WTC11 (cell line): Measurements from ENCODE around the gene POLA1. TPM values are rescaled to one million over a fixed set of nuclear protein-coding genes. Genes with fewer than 3 reads are reported as not detected.

Experiments used
- ATAC-seq: fragments of 200-7000 bp; cut with Tn5 transposase; 2 replicates; pipeline ENCODE4 v1.10.0; 2021; ENCODE audit warnings: mild to moderate bottlenecking, moderate library complexity
- CTCF ChIA-PET: fragments of 300-600 bp; sonication (Branson Sonifier 250); formaldehyde crosslinking; loops from one replicate; lab custom pipeline; 2021; ENCODE audit warnings: antibody characterized with exemption; lab: Charles Lee
- POLR2A ChIA-PET: fragments of 350-600 bp; sonication (Branson Sonifier 250); formaldehyde crosslinking; loops from one replicate; lab custom pipeline; 2021; ENCODE audit warnings: antibody characterized with exemption; lab: Charles Lee
- DNase-seq: peaks from one replicate; pipeline ENCODE4 v3.0.0; 2021; ENCODE audit warnings: low spot score
- H3K27ac Mint-ChIP-seq: 2 replicates; pipeline ENCODE4 v1.8.0; 2021; ENCODE audit warnings: mixed read lengths
- H3K27me3 Mint-ChIP-seq: 2 replicates; pipeline ENCODE4 v1.8.0; 2021; ENCODE audit warnings: low read depth, mild to moderate bottlenecking, moderate library complexity, mixed read lengths
- H3K36me3 Mint-ChIP-seq: 2 replicates; pipeline ENCODE4 v1.8.0; 2021; ENCODE audit warnings: mixed read lengths
- H3K4me1 Mint-ChIP-seq: 2 replicates; pipeline ENCODE4 v1.8.0; 2022; ENCODE audit warnings: mixed read lengths
- H3K4me3 Mint-ChIP-seq: 2 replicates; pipeline ENCODE4 v1.8.0; 2021; ENCODE audit warnings: mild to moderate bottlenecking, moderate library complexity, mixed read lengths
- H3K9me3 Mint-ChIP-seq: 2 replicates; pipeline ENCODE4 v1.8.0; 2021; ENCODE audit warnings: mixed read lengths
- FOXP1 ChIP-seq: sonication (generic); formaldehyde crosslinking; IDR thresholded peaks from 2 replicates; pipeline ENCODE4 v1.8.0; 2022; ENCODE audit warnings: missing genetic modification reagents, mild to moderate bottlenecking, moderate library complexity, borderline replicate concordance
- GTF2I ChIP-seq: fragments of 250-450 bp; sonication (Bioruptor Pico); conservative IDR thresholded peaks from 2 replicates; pipeline ENCODE4 v1.4.0; 2021; ENCODE audit warnings: mild to moderate bottlenecking
- JUN ChIP-seq: sonication (generic); formaldehyde crosslinking; IDR thresholded peaks from 2 replicates; pipeline ENCODE4 v1.8.0; 2023; ENCODE audit warnings: mild to moderate bottlenecking, missing genetic modification reagents
- KAT7 ChIP-seq: sonication (generic); formaldehyde crosslinking; IDR thresholded peaks from 2 replicates; pipeline ENCODE4 v1.8.1; 2023; ENCODE audit warnings: missing genetic modification reagents, mild to moderate bottlenecking, borderline replicate concordance
- MXD4 ChIP-seq: fragments of 250-450 bp; sonication (Bioruptor Pico); IDR thresholded peaks from 2 replicates; pipeline ENCODE4 v1.8.0; 2021; ENCODE audit warnings: mild to moderate bottlenecking, moderate library complexity, borderline replicate concordance
- NFYB ChIP-seq: sonication (generic); formaldehyde crosslinking; conservative IDR thresholded peaks from 2 replicates; pipeline ENCODE4 v1.8.0; 2022; ENCODE audit warnings: low read depth, missing genetic modification reagents
- PRRX2 ChIP-seq: fragments of 250-450 bp; sonication (Bioruptor Pico); IDR thresholded peaks from 2 replicates; pipeline ENCODE4 v1.8.0; 2021; ENCODE audit warnings: mild to moderate bottlenecking
- RELA ChIP-seq: sonication (generic); formaldehyde crosslinking; IDR thresholded peaks from 2 replicates; pipeline ENCODE4 v1.8.1; 2022; ENCODE audit warnings: missing genetic modification reagents, mild to moderate bottlenecking, borderline replicate concordance
- SMAD4 ChIP-seq: sonication (generic); formaldehyde crosslinking; IDR thresholded peaks from 2 replicates; pipeline ENCODE4 v1.8.0; 2022; ENCODE audit warnings: mild to moderate bottlenecking, missing genetic modification reagents
- SP1 ChIP-seq: sonication (generic); formaldehyde crosslinking; conservative IDR thresholded peaks from 2 replicates; pipeline ENCODE4 v1.8.1; 2022; ENCODE audit warnings: missing genetic modification reagents
- TCF7 ChIP-seq: sonication (generic); formaldehyde crosslinking; IDR thresholded peaks from 2 replicates; pipeline ENCODE4 v1.8.0; 2022; ENCODE audit warnings: mild to moderate bottlenecking, low read depth, missing genetic modification reagents, moderate library complexity
- TEAD4 ChIP-seq: sonication (generic); formaldehyde crosslinking; IDR thresholded peaks from 2 replicates; pipeline ENCODE4 v1.8.0; 2022; ENCODE audit warnings: mild to moderate bottlenecking, missing genetic modification reagents
- TP53 ChIP-seq: sonication (generic); formaldehyde crosslinking; IDR thresholded peaks from 2 replicates; pipeline ENCODE4 v1.8.1; 2023; ENCODE audit warnings: mild to moderate bottlenecking, missing genetic modification reagents
- ZNF232 ChIP-seq: sonication (generic); formaldehyde crosslinking; IDR thresholded peaks from 2 replicates; pipeline ENCODE4 v1.8.0; 2022; ENCODE audit warnings: mild to moderate bottlenecking, missing genetic modification reagents
- ZNF423 ChIP-seq: fragments of 250-450 bp; sonication (Bioruptor Pico); IDR thresholded peaks from 2 replicates; pipeline ENCODE4 v2.1.2; 2022; ENCODE audit warnings: mild to moderate bottlenecking, moderate library complexity
- total RNA-seq: library from RNA; stranded (reverse); gene quantifications from 3 replicates; pipeline ENCODE4 v1.2.3, GENCODE V29; 2021
- TF ChIP-seq, protein P1 (sequence below): sonication (generic); formaldehyde crosslinking; IDR thresholded peaks from 2 replicates; pipeline ENCODE4 v1.8.1; 2022; ENCODE audit warnings: missing genetic modification reagents, borderline replicate concordance
- TF ChIP-seq, protein P2 (sequence below): sonication (generic); formaldehyde crosslinking; IDR thresholded peaks from 2 replicates; pipeline ENCODE4 v1.8.1; 2023; ENCODE audit warnings: mild to moderate bottlenecking, missing genetic modification reagents
- TF ChIP-seq, protein P3 (sequence below): fragments of 250-450 bp; sonication (Bioruptor Pico); IDR thresholded peaks from 2 replicates; pipeline ENCODE4 v1.9.0; 2021; ENCODE audit warnings: mild to moderate bottlenecking
- TF ChIP-seq, protein P4 (sequence below): fragments of 250-450 bp; sonication (Bioruptor Pico); IDR thresholded peaks from 2 replicates; pipeline ENCODE4 v1.8.0; 2021; ENCODE audit warnings: mild to moderate bottlenecking
- TF ChIP-seq, protein P5 (sequence below): fragments of 250-450 bp; sonication (Bioruptor Pico); IDR thresholded peaks from 2 replicates; pipeline ENCODE4 v1.9.0; 2021; ENCODE audit warnings: mild to moderate bottlenecking
- TF ChIP-seq, protein P6 (sequence below): fragments of 250-450 bp; sonication (Bioruptor Pico); IDR thresholded peaks from 2 replicates; pipeline ENCODE4 v2.1.2; 2022; ENCODE audit warnings: mild to moderate bottlenecking, moderate library complexity
- TF ChIP-seq, protein P7 (sequence below): sonication (generic); formaldehyde crosslinking; conservative IDR thresholded peaks from 2 replicates; pipeline ENCODE4 v1.8.1; 2022; ENCODE audit warnings: mild to moderate bottlenecking, missing genetic modification reagents
- TF ChIP-seq, protein P8 (sequence below): sonication (generic); formaldehyde crosslinking; IDR thresholded peaks from 2 replicates; pipeline ENCODE4 v1.8.1; 2023; ENCODE audit warnings: mild to moderate bottlenecking, missing genetic modification reagents, moderate library complexity

The POLA1 gene
- total RNA-seq, 1 experiment from 2014 or later = 29.9 TPM

DNA sequence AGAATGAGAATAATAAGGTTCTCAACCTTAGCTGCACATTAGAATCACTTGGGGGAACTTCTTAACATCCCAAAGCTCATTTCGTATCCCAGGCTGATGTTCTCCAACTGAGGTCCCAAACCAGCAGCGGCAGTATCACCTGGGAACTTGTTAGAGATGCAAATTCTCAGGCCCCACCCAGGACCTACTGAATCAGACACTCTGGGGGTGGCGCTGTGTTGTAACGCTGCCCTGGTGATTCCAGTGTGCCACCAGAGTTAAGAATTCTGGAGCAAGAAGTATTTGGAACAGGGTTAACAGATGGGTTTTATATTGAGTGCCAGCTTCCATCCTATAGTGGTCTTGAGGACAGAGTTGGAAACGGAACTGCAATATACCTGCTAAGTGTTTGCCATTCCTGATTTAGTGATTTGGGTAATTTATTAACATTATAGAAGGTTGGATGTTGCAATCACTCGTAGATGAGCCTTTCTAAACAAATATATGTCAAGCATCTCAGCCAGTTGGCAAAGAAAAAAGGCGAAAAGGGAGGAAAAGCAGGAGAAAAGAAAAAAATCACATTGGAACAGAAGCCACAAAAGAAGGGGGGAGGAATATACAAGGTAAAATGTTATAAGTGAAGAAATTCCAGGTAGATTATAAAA, 181.0 kb downstream of the POLA1 start:
- POLR2A ChIA-PET = no interaction called here
- no peaks in the 10 kb centered on the region for H3K9me3 Mint-ChIP-seq
- H3K4me1 Mint-ChIP-seq = peaks cover 19% of the 10 kb centered on the region
- no peaks in the 10 kb centered on the region for H3K36me3 Mint-ChIP-seq
- H3K27ac Mint-ChIP-seq = peak overlapping the region; percentile 70; the same call in 1 of the 2 replicates
- no peak for TF ChIP-seq MXD4
- TF ChIP-seq JUN = no peak
- TF ChIP-seq, protein P1, sequence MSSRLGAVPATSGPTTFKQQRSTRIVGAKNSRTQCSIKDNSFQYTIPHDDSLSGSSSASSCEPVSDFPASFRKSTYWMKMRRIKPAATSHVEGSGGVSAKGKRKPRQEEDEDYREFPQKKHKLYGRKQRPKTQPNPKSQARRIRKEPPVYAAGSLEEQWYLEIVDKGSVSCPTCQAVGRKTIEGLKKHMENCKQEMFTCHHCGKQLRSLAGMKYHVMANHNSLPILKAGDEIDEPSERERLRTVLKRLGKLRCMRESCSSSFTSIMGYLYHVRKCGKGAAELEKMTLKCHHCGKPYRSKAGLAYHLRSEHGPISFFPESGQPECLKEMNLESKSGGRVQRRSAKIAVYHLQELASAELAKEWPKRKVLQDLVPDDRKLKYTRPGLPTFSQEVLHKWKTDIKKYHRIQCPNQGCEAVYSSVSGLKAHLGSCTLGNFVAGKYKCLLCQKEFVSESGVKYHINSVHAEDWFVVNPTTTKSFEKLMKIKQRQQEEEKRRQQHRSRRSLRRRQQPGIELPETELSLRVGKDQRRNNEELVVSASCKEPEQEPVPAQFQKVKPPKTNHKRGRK (CRISPR knock-in tag) = no peak
- no peak for TF ChIP-seq TP53
- TF ChIP-seq, protein P2, sequence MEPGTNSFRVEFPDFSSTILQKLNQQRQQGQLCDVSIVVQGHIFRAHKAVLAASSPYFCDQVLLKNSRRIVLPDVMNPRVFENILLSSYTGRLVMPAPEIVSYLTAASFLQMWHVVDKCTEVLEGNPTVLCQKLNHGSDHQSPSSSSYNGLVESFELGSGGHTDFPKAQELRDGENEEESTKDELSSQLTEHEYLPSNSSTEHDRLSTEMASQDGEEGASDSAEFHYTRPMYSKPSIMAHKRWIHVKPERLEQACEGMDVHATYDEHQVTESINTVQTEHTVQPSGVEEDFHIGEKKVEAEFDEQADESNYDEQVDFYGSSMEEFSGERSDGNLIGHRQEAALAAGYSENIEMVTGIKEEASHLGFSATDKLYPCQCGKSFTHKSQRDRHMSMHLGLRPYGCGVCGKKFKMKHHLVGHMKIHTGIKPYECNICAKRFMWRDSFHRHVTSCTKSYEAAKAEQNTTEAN (CRISPR knock-in tag) = no peak
- TF ChIP-seq, protein P3, sequence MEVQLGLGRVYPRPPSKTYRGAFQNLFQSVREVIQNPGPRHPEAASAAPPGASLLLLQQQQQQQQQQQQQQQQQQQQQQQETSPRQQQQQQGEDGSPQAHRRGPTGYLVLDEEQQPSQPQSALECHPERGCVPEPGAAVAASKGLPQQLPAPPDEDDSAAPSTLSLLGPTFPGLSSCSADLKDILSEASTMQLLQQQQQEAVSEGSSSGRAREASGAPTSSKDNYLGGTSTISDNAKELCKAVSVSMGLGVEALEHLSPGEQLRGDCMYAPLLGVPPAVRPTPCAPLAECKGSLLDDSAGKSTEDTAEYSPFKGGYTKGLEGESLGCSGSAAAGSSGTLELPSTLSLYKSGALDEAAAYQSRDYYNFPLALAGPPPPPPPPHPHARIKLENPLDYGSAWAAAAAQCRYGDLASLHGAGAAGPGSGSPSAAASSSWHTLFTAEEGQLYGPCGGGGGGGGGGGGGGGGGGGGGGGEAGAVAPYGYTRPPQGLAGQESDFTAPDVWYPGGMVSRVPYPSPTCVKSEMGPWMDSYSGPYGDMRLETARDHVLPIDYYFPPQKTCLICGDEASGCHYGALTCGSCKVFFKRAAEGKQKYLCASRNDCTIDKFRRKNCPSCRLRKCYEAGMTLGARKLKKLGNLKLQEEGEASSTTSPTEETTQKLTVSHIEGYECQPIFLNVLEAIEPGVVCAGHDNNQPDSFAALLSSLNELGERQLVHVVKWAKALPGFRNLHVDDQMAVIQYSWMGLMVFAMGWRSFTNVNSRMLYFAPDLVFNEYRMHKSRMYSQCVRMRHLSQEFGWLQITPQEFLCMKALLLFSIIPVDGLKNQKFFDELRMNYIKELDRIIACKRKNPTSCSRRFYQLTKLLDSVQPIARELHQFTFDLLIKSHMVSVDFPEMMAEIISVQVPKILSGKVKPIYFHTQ = no peak
- no peak for TF ChIP-seq FOXP1 (CRISPR knock-in tag)
- TF ChIP-seq, protein P4, sequence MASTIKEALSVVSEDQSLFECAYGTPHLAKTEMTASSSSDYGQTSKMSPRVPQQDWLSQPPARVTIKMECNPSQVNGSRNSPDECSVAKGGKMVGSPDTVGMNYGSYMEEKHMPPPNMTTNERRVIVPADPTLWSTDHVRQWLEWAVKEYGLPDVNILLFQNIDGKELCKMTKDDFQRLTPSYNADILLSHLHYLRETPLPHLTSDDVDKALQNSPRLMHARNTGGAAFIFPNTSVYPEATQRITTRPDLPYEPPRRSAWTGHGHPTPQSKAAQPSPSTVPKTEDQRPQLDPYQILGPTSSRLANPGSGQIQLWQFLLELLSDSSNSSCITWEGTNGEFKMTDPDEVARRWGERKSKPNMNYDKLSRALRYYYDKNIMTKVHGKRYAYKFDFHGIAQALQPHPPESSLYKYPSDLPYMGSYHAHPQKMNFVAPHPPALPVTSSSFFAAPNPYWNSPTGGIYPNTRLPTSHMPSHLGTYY (CRISPR knock-in tag) = no peak
- TF ChIP-seq RELA (CRISPR knock-in tag) = no peak
- no peak for TF ChIP-seq TEAD4 (CRISPR knock-in tag)
- no peak for TF ChIP-seq ZNF232 (CRISPR knock-in tag)
- TF ChIP-seq SMAD4 (CRISPR knock-in tag) = no peak
- TF ChIP-seq, protein P5, sequence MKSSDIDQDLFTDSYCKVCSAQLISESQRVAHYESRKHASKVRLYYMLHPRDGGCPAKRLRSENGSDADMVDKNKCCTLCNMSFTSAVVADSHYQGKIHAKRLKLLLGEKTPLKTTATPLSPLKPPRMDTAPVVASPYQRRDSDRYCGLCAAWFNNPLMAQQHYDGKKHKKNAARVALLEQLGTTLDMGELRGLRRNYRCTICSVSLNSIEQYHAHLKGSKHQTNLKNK (CRISPR knock-in tag) = no peak
- TF ChIP-seq, all 79 proteins: peak for 0
- CTCF ChIA-PET = interaction anchor here (0.7 to 0.8 kb wide), 2 partner anchors 36 to 146 kb away, joined by 3 to 5 read pairs; no protein-coding TSS in a partner anchor
- ATAC-seq (peak; percentile 77), DNase-seq (peak; percentile 22)
- Mint-ChIP-seq H3K4me3 (no peak overlapping the region), H3K27me3 (no peaks in the 10 kb centered on the region)

DNA sequence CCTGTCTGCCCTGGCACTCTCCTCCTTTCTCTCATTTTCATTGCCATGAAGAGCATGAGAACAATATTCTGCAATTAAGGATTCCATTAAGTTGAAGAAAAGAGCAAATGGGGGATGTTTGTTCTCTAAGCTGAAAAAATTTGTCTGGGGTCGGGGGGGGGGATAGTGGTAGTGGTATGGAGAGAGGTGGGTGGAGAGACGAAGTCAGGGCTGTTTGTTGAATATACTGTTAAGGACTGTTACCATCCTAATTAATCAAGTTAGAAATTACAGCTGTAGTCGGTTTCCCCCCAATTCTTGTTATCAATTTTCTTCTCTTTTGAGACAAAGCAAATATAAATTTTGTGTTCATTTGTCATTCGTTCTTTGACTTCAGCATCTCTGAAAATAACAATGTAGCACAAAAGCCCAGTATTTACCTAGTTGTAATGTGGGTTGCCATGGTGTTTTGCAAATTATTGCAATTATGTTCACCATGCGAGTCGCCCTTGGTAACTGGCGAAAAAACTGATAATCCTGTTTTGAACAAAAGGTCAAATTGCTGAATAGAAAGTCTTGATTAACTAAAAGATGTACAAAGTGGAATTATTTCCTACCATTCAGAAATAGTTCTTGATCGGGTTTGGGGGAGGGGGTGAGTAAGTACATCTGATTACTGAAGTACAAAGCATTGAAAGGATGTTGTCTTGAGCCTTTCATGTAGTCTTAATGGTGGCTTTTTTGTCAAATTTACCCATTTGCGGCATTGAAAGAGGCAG, 183.0 kb downstream of the POLA1 start:
- peaks cover 19% of the 10 kb centered on the region for H3K4me1 Mint-ChIP-seq
- ChIA-PET POLR2A (no interaction called here), CTCF (no interaction called here)
- H3K9me3 Mint-ChIP-seq = no peaks in the 10 kb centered on the region
- H3K27ac Mint-ChIP-seq = no peak overlapping the region
- DNase-seq = no peak
- no peak overlapping the region for H3K4me3 Mint-ChIP-seq
- no peak for TF ChIP-seq ZNF232 (CRISPR knock-in tag)
- no peak for TF ChIP-seq KAT7 (CRISPR knock-in tag)
- no peak for TF ChIP-seq SP1 (CRISPR knock-in tag)
- TF ChIP-seq, protein P6, sequence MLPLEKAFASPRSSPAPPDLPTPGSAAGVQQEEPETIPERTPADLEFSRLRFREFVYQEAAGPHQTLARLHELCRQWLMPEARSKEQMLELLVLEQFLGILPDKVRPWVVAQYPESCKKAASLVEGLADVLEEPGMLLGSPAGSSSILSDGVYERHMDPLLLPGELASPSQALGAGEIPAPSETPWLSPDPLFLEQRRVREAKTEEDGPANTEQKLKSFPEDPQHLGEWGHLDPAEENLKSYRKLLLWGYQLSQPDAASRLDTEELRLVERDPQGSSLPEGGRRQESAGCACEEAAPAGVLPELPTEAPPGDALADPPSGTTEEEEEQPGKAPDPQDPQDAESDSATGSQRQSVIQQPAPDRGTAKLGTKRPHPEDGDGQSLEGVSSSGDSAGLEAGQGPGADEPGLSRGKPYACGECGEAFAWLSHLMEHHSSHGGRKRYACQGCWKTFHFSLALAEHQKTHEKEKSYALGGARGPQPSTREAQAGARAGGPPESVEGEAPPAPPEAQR (CRISPR knock-in tag) = no peak
- TF ChIP-seq GTF2I (CRISPR knock-in tag) = no peak
- no peak for TF ChIP-seq ZNF423
- no peak for TF ChIP-seq TCF7
- TF ChIP-seq, protein P7, sequence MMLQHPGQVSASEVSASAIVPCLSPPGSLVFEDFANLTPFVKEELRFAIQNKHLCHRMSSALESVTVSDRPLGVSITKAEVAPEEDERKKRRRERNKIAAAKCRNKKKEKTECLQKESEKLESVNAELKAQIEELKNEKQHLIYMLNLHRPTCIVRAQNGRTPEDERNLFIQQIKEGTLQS (CRISPR knock-in tag) = no peak
- TF ChIP-seq, protein P8, sequence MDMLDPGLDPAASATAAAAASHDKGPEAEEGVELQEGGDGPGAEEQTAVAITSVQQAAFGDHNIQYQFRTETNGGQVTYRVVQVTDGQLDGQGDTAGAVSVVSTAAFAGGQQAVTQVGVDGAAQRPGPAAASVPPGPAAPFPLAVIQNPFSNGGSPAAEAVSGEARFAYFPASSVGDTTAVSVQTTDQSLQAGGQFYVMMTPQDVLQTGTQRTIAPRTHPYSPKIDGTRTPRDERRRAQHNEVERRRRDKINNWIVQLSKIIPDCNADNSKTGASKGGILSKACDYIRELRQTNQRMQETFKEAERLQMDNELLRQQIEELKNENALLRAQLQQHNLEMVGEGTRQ (CRISPR knock-in tag) = no peak
- no peak for TF ChIP-seq PRRX2 (CRISPR knock-in tag)
- no peak for TF ChIP-seq NFYB (CRISPR knock-in tag)
- H3K36me3 Mint-ChIP-seq = no peaks in the 10 kb centered on the region
- no peaks in the 10 kb centered on the region for H3K27me3 Mint-ChIP-seq
- no peak for ATAC-seq
